ENCODE measurements around the gene BTNL8.

The BTNL8 gene

GRCh38 chr5:180908400-180908799, 9.4 kb downstream of the BTNL8 start:
- TF ChIP-seq CTCF (IDR thresholded peaks at IDR 0.05; ENCODE audit: insufficient read depth, low read depth, low read length, missing control alignments), result no peak
- no peak overlapping the region for H3K4me3 ChIP-seq (ENCODE audit: low read depth, low read length)
- no peak for DNase-seq (ENCODE audit: low read depth)

- DNase-seq (ENCODE audit: low read depth), result peak; percentile 47
- no peak overlapping the region for H3K4me3 ChIP-seq (ENCODE audit: low read depth, low read length)
- TF ChIP-seq CTCF (IDR thresholded peaks at IDR 0.05; ENCODE audit: insufficient read depth, low read depth, low read length, missing control alignments), result no peak
These were observed 10.2 kb downstream of the BTNL8 start for GRCh38 chr5:180908998-180909731.

- no peak for TF ChIP-seq CTCF (IDR thresholded peaks at IDR 0.05; ENCODE audit: insufficient read depth, low read depth, low read length, missing control alignments)
- H3K4me3 ChIP-seq (ENCODE audit: low read depth, low read length), result no peak overlapping the region
- peak; percentile 17 for DNase-seq (ENCODE audit: low read depth)
These were observed 10.8 kb downstream of the BTNL8 start for GRCh38 chr5:180909782-180910181.

DNA sequence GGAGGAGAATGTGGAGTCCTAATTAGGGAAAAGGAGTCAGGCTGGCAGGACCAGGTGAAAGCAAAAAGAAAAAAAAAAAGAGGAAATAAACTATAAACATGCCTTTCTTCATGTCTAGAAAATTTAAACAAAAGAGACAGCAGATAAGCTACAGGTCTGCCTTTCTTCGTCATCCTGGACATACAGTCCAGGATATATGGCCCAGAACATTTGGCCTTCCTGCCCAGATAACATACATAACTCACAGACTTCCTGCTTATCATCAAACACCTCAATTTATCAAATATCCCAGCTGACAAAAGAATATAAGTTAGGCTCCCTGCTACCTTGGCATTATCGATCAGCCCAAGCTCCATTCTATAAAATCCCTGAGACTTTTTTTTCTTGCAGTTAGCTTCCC, 11.2 kb downstream of the BTNL8 start:
- no peak for TF ChIP-seq CTCF (IDR thresholded peaks at IDR 0.05; ENCODE audit: insufficient read depth, low read depth, low read length, missing control alignments)
- H3K4me3 ChIP-seq (ENCODE audit: low read depth, low read length), result no peak overlapping the region
- DNase-seq (ENCODE audit: low read depth), result no peak

DNA sequence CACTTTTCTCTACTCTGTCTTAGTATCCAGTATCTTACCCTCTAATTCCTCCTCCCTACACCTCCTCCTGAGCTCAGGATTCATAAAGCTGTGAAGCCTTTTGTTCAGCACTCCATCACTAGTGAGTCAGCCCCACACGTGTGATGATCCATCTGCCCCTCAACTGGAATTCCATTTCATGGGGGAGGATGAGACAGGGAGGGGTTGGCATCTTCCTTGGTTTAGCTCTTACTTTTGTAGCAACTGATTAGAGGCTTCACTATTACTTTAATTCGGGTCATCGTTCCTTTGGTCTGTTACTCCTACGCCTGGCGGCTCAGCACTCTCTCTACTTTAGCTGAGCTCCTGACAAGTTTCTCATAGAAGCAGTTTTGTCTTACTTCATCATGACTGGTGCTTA, 11.8 kb downstream of the BTNL8 start:
- H3K4me3 ChIP-seq (ENCODE audit: low read depth, low read length), result no peak overlapping the region
- no peak for TF ChIP-seq CTCF (IDR thresholded peaks at IDR 0.05; ENCODE audit: insufficient read depth, low read depth, low read length, missing control alignments)
- no peak for DNase-seq (ENCODE audit: low read depth)

- TF ChIP-seq CTCF (IDR thresholded peaks at IDR 0.05; ENCODE audit: insufficient read depth, low read depth, low read length, missing control alignments), result no peak
- no peak overlapping the region for H3K4me3 ChIP-seq (ENCODE audit: low read depth, low read length)
- peak; percentile 37 for DNase-seq (ENCODE audit: low read depth)
These were observed 15.7 kb downstream of the BTNL8 start for GRCh38 chr5:180914646-180915045.

GRCh38 chr5:180915924-180916323, 17.0 kb downstream of the BTNL8 start:
- no peak overlapping the region for H3K4me3 ChIP-seq (ENCODE audit: low read depth, low read length)
- no peak for TF ChIP-seq CTCF (IDR thresholded peaks at IDR 0.05; ENCODE audit: insufficient read depth, low read depth, low read length, missing control alignments)
- DNase-seq (ENCODE audit: low read depth), result no peak
